ENCODE results near the gene CFAP161. TPM values are rescaled to one million over a fixed set of nuclear protein-coding genes. Genes with fewer than 3 reads are reported as not detected.

The CFAP161 gene
- total RNA-seq, 1 donor from 2014 or later = not detected

DNA sequence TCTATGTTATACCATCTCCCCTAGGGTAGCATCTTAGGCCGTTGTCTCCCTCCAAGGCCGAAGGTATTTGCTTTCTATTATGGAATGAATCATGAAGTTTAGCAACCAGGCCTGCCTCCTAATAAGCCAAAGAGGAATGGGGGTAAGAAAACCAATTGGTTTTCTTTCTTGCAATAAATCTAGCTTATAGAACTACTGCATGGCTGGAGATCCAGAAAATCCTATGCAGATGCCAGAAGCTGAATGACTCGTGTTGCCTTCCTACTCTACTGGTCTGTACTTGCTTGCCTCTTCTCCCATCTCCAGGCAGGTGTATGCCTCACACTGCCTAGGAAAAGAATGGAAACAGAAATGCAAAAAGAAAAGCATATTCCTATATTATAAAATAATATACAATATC is 31.5 kb downstream of the CFAP161 start:
- no peaks in the 10 kb centered on the region for H3K36me3 Mint-ChIP-seq (ENCODE audit: low read depth)
- H3K4me1 Mint-ChIP-seq (ENCODE audit: low read depth) = peaks cover 24% of the 10 kb centered on the region
- no peak overlapping the region for H3K4me3 Mint-ChIP-seq (ENCODE audit: low read depth)
- no peak for DNase-seq (ENCODE audit: low spot score)
- intact Hi-C loops (cut with micrococcal nuclease) = no loop called here
- no peak overlapping the region for H3K27ac Mint-ChIP-seq
- no peaks in the 10 kb centered on the region for H3K27me3 Mint-ChIP-seq (ENCODE audit: low read depth)
- no peaks in the 10 kb centered on the region for H3K9me3 Mint-ChIP-seq

DNA sequence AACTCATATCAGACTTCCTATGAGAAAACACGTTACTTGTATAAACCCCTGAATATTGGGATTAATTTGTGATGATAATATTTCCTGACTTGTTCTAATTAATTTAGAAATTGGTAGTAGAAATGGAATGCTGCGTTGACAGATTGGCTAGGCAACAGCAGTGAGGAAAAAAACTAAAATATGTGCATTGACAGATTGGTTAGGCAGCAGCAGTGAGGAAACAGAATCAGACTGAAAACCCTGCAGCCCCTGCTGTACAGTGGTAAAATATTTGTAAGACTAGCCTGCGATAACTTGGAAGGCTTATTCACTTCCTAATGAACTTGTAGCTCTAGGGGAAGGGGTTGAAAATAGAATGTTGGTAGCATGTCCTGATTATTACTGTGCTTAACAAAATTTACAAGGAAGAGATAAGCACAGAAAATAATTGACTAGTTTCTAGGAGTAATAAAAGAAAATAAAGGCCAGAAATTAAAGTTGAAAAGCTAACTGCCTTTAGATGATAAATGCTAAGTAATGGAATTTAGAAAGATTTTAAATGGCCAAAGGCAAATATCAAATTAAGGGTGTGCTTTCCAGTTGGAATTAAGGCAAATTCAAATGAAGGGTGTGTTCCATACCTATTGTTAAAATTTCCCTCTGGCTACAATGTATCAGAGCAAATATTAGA is 32.7 kb downstream of the CFAP161 start:
- Mint-ChIP-seq H3K36me3 (ENCODE audit: low read depth) (no peaks in the 10 kb centered on the region), H3K4me1 (ENCODE audit: low read depth) (peaks cover 13% of the 10 kb centered on the region), H3K4me3 (ENCODE audit: low read depth) (no peak overlapping the region), H3K27ac (no peak overlapping the region), H3K27me3 (ENCODE audit: low read depth) (peaks cover 8% of the 10 kb centered on the region), H3K9me3 (no peaks in the 10 kb centered on the region)
- intact Hi-C loops (cut with micrococcal nuclease) = no loop called here
- no peak for DNase-seq (ENCODE audit: low spot score)

DNA sequence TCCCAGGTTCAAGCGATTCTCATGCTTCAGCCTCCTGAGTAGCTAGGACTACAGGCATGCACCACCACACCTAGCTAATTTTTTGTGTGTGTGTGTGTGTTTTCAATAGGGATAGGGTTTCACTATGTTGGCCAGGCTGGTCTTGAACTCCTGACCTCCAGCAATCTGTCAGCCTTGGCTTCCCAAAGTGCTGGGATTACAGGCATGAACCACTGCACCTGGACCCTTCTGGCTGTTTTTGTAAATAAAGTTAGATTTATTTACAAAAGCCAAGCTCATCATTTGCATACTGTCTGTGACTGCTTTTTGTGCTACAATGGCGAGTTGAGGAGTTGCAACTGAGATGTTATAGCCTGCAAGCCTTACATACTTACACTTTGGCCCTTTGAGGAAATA is 34.1 kb downstream of the CFAP161 start:
- H3K27me3 Mint-ChIP-seq (ENCODE audit: low read depth) = peaks cover 14% of the 10 kb centered on the region
- intact Hi-C loops (cut with micrococcal nuclease) = no loop called here
- H3K27ac Mint-ChIP-seq = no peak overlapping the region
- H3K36me3 Mint-ChIP-seq (ENCODE audit: low read depth) = no peaks in the 10 kb centered on the region
- no peaks in the 10 kb centered on the region for H3K9me3 Mint-ChIP-seq
- no peak overlapping the region for H3K4me3 Mint-ChIP-seq (ENCODE audit: low read depth)
- H3K4me1 Mint-ChIP-seq (ENCODE audit: low read depth) = peaks cover 8% of the 10 kb centered on the region
- DNase-seq (ENCODE audit: low spot score) = no peak

DNA sequence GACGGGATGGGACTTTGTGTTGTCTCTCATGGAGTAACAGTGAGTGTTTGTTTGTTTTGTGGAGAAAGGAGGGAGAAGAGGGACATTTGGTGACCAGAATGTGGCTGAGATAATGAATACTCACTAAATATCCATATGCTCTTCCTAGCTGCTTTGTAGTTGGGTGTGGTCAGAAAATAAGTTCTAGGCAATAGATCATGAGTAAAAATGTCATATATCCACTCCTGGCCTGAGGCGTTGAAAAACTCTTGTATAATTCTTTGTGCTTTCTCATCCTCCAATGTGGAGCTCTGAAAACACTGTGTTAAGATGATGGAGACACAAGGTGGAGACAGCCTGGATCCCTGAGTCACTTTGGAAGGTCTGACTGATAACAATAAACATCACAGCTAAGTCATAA is 34.6 kb downstream of the CFAP161 start:
- H3K4me1 Mint-ChIP-seq (ENCODE audit: low read depth) = peaks cover 8% of the 10 kb centered on the region
- intact Hi-C loops (cut with micrococcal nuclease) = no loop called here
- peaks cover 14% of the 10 kb centered on the region for H3K27me3 Mint-ChIP-seq (ENCODE audit: low read depth)
- DNase-seq (ENCODE audit: low spot score) = no peak
- H3K4me3 Mint-ChIP-seq (ENCODE audit: low read depth) = no peak overlapping the region
- no peak overlapping the region for H3K27ac Mint-ChIP-seq
- no peaks in the 10 kb centered on the region for H3K36me3 Mint-ChIP-seq (ENCODE audit: low read depth)
- no peaks in the 10 kb centered on the region for H3K9me3 Mint-ChIP-seq

DNA sequence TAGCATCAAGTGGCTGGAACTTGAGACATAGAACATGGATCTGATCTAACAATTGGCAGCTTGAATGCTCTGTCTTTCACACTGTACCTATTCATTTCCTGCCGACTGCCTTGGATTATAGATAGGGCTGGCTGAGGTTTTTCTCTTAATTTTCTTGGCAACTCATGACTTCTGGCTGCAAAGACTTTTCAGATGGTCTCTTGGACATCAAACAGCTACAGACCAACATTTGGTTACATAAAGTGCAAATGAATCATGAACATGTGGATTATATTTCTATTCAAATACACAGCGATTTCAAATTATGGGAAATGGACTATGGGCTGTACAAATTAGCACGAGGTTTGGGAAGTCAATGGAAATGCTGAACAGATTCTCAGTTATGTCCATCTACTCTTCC is 36.4 kb downstream of the CFAP161 start:
- no peak for DNase-seq (ENCODE audit: low spot score)
- Mint-ChIP-seq H3K27ac (no peak overlapping the region), H3K4me1 (ENCODE audit: low read depth) (peaks cover 4% of the 10 kb centered on the region), H3K9me3 (no peaks in the 10 kb centered on the region), H3K4me3 (ENCODE audit: low read depth) (no peak overlapping the region), H3K27me3 (ENCODE audit: low read depth) (peaks cover 14% of the 10 kb centered on the region), H3K36me3 (ENCODE audit: low read depth) (no peaks in the 10 kb centered on the region)
- intact Hi-C loops (cut with micrococcal nuclease) = no loop called here

DNA sequence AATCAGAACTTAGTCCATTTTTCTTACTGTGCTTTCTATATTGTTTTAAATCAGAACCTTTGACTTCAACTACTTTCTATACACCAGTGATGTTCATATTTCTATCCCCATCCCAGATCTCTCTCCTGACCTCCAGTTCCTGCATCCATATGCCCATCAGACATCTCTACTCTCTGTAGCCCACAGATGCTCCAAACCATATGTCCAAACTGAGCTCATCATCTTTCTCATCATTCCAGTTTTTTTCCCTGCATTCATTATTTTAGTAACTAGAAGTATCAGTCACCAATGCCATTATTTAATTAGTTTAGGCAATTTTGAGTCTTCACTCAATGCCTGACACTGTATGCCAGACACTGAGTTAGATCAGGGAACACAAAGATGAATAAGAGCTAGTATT is 37.2 kb downstream of the CFAP161 start:
- Mint-ChIP-seq H3K4me3 (ENCODE audit: low read depth) (no peak overlapping the region), H3K27ac (no peak overlapping the region), H3K9me3 (no peaks in the 10 kb centered on the region), H3K36me3 (ENCODE audit: low read depth) (no peaks in the 10 kb centered on the region), H3K4me1 (ENCODE audit: low read depth) (peaks cover 4% of the 10 kb centered on the region), H3K27me3 (ENCODE audit: low read depth) (peaks cover 14% of the 10 kb centered on the region)
- intact Hi-C loops (cut with micrococcal nuclease) = no loop called here
- no peak for DNase-seq (ENCODE audit: low spot score)

DNA sequence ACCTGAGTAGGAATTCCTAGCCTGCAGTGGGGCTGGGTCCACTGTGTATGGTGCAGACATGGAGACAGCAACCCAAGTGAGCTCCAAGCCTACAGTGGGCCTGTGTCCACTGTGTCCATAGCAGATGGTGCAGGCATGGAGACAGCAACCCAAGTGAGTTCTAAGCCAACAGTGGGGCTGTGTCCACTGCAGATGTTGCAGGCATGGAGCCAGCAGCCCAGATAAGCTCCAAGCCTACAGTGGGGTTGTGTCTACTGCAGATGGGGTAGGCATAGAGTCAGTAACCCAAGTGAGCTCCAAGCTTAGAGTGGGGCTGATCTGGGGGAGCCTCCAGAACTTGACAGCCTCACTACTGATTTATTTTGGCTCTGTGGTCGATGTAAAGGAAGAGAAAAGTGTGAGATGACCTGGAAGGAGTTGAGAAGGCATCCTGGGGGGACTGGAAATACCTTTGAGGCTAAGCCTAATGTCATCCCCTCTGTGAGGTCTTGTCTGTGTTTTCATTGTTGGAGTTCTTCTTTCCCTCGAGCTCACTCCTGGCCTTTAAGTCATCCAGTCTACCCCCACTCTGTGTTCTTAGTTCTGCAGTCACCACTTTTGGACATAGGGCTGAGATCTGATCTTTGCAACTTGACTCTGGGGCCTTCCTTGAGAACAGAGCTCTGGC is 40.2 kb downstream of the CFAP161 start:
- no peak for DNase-seq (ENCODE audit: low spot score)
- no peaks in the 10 kb centered on the region for H3K36me3 Mint-ChIP-seq (ENCODE audit: low read depth)
- peaks cover 17% of the 10 kb centered on the region for H3K27me3 Mint-ChIP-seq (ENCODE audit: low read depth)
- no peaks in the 10 kb centered on the region for H3K9me3 Mint-ChIP-seq
- H3K27ac Mint-ChIP-seq = no peak overlapping the region
- H3K4me1 Mint-ChIP-seq (ENCODE audit: low read depth) = no peaks in the 10 kb centered on the region
- H3K4me3 Mint-ChIP-seq (ENCODE audit: low read depth) = no peak overlapping the region
- intact Hi-C loops (cut with micrococcal nuclease) = no loop called here

DNA sequence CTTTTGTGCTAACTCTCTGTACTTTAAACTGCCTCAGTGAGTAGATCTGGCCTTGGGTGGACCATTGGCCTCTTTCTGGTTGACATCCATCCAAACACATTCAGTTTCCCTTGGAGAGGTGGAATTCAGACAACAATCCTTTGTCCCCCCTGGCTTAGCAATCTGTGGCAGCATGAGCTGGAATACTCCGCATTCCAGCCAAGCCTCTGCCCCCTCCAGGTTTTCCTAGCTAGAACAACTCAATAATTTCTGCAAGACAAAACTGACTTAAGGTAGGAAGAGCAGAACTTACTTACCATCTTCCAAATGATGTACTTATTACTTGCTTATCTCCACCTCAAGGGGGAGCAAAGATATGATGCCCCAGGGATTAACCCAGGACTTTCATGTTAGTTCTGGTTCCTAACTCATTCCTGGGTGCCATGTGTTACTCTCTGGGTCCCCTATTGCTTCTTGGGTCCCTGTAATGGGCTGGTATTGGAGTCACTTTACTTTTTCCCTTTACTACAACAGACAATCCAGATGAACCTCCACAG is 40.8 kb downstream of the CFAP161 start:
- no peak overlapping the region for H3K27ac Mint-ChIP-seq
- H3K9me3 Mint-ChIP-seq = no peaks in the 10 kb centered on the region
- intact Hi-C loops (cut with micrococcal nuclease) = no loop called here
- no peak overlapping the region for H3K4me3 Mint-ChIP-seq (ENCODE audit: low read depth)
- H3K36me3 Mint-ChIP-seq (ENCODE audit: low read depth) = no peaks in the 10 kb centered on the region
- no peaks in the 10 kb centered on the region for H3K4me1 Mint-ChIP-seq (ENCODE audit: low read depth)
- no peak for DNase-seq (ENCODE audit: low spot score)
- peaks cover 17% of the 10 kb centered on the region for H3K27me3 Mint-ChIP-seq (ENCODE audit: low read depth)

DNA sequence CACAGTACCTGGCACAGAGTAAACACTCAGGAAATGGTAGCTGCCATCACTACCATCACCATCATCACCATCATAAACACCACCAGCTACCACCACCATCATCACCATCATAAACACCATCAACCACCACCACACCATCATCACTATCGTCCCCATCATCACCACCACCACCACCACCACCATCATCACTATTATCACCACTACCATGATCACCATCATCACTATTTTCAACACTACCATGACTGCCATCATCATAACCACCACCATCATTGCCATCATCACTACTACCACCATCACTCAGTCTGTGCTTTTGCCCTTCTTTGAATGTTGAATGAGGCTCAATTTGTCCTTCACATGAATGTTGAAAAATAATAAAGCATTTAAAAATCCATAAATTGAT is 41.4 kb downstream of the CFAP161 start:
- H3K27me3 Mint-ChIP-seq (ENCODE audit: low read depth) = peaks cover 17% of the 10 kb centered on the region
- no peaks in the 10 kb centered on the region for H3K9me3 Mint-ChIP-seq
- no peak overlapping the region for H3K27ac Mint-ChIP-seq
- no peaks in the 10 kb centered on the region for H3K36me3 Mint-ChIP-seq (ENCODE audit: low read depth)
- no peak overlapping the region for H3K4me3 Mint-ChIP-seq (ENCODE audit: low read depth)
- intact Hi-C loops (cut with micrococcal nuclease) = no loop called here
- DNase-seq (ENCODE audit: low spot score) = no peak
- no peaks in the 10 kb centered on the region for H3K4me1 Mint-ChIP-seq (ENCODE audit: low read depth)

DNA sequence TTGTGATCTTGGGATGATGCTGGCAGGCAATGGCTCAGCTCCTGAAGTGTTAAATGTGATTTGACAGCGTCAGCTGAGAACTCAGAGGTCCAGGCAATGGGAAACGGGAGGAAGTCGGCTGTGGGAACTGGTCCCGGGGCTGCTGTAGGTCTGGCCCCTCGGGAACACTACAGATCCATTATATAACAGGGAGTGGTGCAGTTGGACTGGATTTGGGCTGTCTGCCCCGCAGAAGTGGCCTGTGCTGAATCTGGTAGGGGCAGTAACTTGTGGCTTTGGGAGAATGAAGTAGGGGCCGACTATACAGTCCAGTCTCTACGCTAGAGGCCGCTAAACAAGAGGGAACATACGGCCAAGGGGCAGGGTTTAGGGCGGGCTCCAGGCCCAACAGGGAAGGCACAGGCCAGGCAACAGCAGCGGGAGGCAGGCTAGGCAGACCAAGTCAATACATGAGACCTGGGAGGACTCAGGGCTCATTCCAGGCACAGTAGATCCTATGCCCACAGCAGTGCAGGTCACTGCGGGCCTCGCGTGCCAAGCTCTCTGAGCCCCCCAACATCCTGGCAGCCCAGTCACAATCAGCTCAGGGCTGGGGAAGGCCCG is 42.3 kb downstream of the CFAP161 start:
- H3K36me3 Mint-ChIP-seq (ENCODE audit: low read depth) = no peaks in the 10 kb centered on the region
- DNase-seq (ENCODE audit: low spot score) = no peak
- H3K9me3 Mint-ChIP-seq = no peaks in the 10 kb centered on the region
- no peaks in the 10 kb centered on the region for H3K4me1 Mint-ChIP-seq (ENCODE audit: low read depth)
- intact Hi-C loops (cut with micrococcal nuclease) = no loop called here
- no peak overlapping the region for H3K27ac Mint-ChIP-seq
- H3K27me3 Mint-ChIP-seq (ENCODE audit: low read depth) = peaks cover 17% of the 10 kb centered on the region
- H3K4me3 Mint-ChIP-seq (ENCODE audit: low read depth) = no peak overlapping the region

DNA sequence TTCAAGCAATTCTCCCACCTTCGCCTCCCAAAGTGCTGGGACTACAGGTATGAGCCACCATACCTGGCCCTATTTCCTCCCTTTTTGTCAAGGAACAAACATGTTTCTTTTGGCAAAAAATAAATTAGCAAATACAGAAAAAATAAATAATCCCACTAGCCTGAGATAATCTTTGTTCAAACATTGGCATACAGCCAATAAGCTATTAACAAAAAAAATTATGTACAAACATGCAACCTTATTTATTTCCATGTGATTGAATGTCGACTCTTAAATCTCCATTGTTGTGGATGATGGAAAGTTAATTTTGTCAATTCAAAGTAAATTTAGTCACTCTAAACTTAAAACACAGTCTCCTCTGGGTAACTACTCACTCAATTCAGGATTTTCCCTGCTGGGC is 44.3 kb downstream of the CFAP161 start:
- Mint-ChIP-seq H3K4me1 (ENCODE audit: low read depth) (no peaks in the 10 kb centered on the region), H3K27me3 (ENCODE audit: low read depth) (peaks cover 27% of the 10 kb centered on the region), H3K36me3 (ENCODE audit: low read depth) (no peaks in the 10 kb centered on the region), H3K4me3 (ENCODE audit: low read depth) (no peak overlapping the region), H3K27ac (no peak overlapping the region), H3K9me3 (no peaks in the 10 kb centered on the region)
- DNase-seq (ENCODE audit: low spot score) = no peak
- intact Hi-C loops (cut with micrococcal nuclease) = no loop called here

DNA sequence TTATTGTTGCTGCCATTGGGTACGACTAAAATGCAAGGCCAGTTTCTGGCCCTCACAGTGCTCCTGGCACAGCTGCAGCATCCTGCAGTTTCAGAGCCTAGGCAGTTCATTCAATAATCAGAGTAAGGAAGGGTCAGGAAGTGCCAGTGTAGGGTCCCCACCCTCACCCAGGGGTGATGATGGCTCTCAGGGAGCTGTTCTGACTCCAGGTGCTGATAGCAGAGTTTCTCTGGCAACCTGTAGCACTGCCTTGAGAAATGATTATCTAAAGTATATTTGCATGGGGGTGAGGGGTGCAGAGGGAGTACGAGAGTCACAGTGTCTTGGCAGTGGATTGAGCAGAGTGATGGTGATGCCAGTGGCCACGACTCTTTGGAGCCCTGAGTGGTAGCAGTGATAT is 47.1 kb downstream of the CFAP161 start:
- Mint-ChIP-seq H3K27ac (no peak overlapping the region), H3K27me3 (ENCODE audit: low read depth) (peaks cover 38% of the 10 kb centered on the region), H3K9me3 (no peaks in the 10 kb centered on the region), H3K36me3 (ENCODE audit: low read depth) (no peaks in the 10 kb centered on the region), H3K4me1 (ENCODE audit: low read depth) (peaks cover 5% of the 10 kb centered on the region), H3K4me3 (ENCODE audit: low read depth) (no peak overlapping the region)
- no peak for DNase-seq (ENCODE audit: low spot score)
- intact Hi-C loops (cut with micrococcal nuclease) = no loop called here

DNA sequence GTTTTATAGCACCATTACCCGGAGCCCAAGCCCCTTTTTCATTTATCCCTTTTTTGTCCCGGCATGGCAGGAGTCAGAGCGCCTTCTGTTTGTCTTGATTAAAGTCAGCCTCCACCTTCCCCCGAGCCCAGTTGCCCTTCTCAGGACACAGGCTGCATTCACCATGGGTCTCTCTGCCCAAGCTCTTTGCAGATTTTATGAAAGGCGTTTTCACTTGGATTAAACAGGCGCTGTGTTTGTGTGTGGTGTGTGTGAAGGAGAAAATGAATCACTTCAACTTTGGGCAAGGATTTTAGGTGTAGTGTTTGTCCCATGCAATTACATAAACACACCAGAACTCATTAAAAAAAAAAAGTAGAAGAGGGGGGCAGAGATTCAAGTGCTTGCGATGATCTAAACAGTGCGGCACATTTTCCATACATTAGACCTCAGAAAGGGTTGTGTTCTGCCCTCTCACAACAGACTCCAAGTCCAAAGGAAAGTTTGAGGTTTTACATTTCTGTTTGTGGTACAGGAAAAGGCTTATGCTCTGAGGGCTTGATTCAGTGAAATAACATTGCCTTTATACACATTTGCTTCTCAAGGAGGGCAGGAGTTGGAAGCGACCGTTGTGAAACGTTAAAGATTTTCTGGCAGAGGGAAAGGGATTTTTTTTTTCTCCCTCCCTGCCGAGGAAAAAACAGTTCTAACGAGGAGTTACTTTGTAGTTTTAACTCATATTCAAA is 48.1 kb downstream of the CFAP161 start:
- Mint-ChIP-seq H3K4me1 (ENCODE audit: low read depth) (peaks cover 5% of the 10 kb centered on the region), H3K36me3 (ENCODE audit: low read depth) (no peaks in the 10 kb centered on the region), H3K27ac (no peak overlapping the region), H3K27me3 (ENCODE audit: low read depth) (peaks cover 38% of the 10 kb centered on the region), H3K4me3 (ENCODE audit: low read depth) (no peak overlapping the region), H3K9me3 (no peaks in the 10 kb centered on the region)
- intact Hi-C loops (cut with micrococcal nuclease) = no loop called here
- DNase-seq (ENCODE audit: low spot score) = no peak
